IMR-90 (cell line): ENCODE measurements around the gene PHLDA2. TPM values are rescaled to one million over a fixed set of nuclear protein-coding genes. Genes with fewer than 3 reads are reported as not detected.

Source experiments
- ATAC-seq: fragments of 200-7000 bp; cut with Tn5 transposase; 2 replicates; pipeline ENCODE4 v1.9.1; 2020; ENCODE audit warnings: low read depth, mild to moderate bottlenecking, moderate library complexity
- BruUV-seq: library from RNA; stranded (reverse); fragments of 400-500 nt; replicated peaks from 2 replicates; lab custom pipeline; 2021; lab: Mats Ljungman, UMichigan
- CTCF ChIA-PET: fragments of 300-600 bp; formaldehyde crosslinking; extraction: SDS; loops from one replicate; lab custom pipeline; 2021; ENCODE audit warnings: antibody characterized with exemption; lab: Yijun Ruan, JAX
- POLR2A ChIA-PET: fragments of 300-600 bp; sonication (Branson Sonifier 250); formaldehyde crosslinking; loops from one replicate; lab custom pipeline; 2022; ENCODE audit warnings: antibody characterized with exemption; ENCODE audit not compliant: unreplicated experiment; lab: Charles Lee
- DNase-seq: peaks from one replicate; pipeline ENCODE4 v3.0.0; 2013
- H2AFZ ChIP-seq: replicated peaks from 2 replicates; pipeline ENCODE3; 2013; ENCODE audit warnings: low read length, mild to moderate bottlenecking; ENCODE audit not compliant: poor library complexity
- H2AK5ac ChIP-seq: 2 replicates; pipeline ENCODE4 v1.6.1; 2013; ENCODE audit warnings: low read depth, low read length, inconsistent platforms
- H2AK9ac ChIP-seq: replicated peaks from 2 replicates; pipeline ENCODE3; 2013; ENCODE audit warnings: mild to moderate bottlenecking, low read depth, low read length, moderate library complexity; ENCODE audit not compliant: poor library complexity
- H2BK120ac ChIP-seq: 2 replicates; pipeline ENCODE4 v1.6.1; 2013; ENCODE audit warnings: low read depth, low read length, inconsistent platforms
- H2BK15ac ChIP-seq: 3 replicates; pipeline ENCODE4 v1.6.1; 2013; ENCODE audit warnings: low read depth, low read length, inconsistent platforms
- H2BK20ac ChIP-seq: 2 replicates; pipeline ENCODE4 v1.6.1; 2013; ENCODE audit warnings: low read depth, mild to moderate bottlenecking, inconsistent platforms, low read length, moderate library complexity
- H2BK5ac ChIP-seq: 2 replicates; pipeline ENCODE4 v1.6.1; 2013; ENCODE audit warnings: mild to moderate bottlenecking, low read depth, low read length, inconsistent platforms; ENCODE audit not compliant: poor library complexity, severe bottlenecking
- H3K14ac ChIP-seq: replicated peaks from 2 replicates; pipeline ENCODE4 v1.6.1; 2013; ENCODE audit warnings: low read depth, low read length, inconsistent platforms
- H3K18ac ChIP-seq: 2 replicates; pipeline ENCODE4 v1.6.1; 2013; ENCODE audit warnings: low read depth, low read length, control low read depth
- H3K23ac ChIP-seq: 2 replicates; pipeline ENCODE4 v1.6.1; 2013; ENCODE audit warnings: low read depth, low read length, inconsistent platforms
- H3K27ac ChIP-seq: 2 replicates; pipeline ENCODE4 v1.5.1; 2013; ENCODE audit warnings: mild to moderate bottlenecking, control low read depth, low read length; ENCODE audit not compliant: insufficient read depth
- H3K27me3 ChIP-seq: 2 replicates; pipeline ENCODE4 v1.6.1; 2013; ENCODE audit warnings: low read length; ENCODE audit not compliant: control insufficient read depth, insufficient read depth
- H3K36me3 ChIP-seq: 2 replicates; pipeline ENCODE4 v1.6.1; 2013; ENCODE audit warnings: low read length, mixed read lengths; ENCODE audit not compliant: control insufficient read depth, insufficient read depth
- H3K4ac ChIP-seq: 2 replicates; pipeline ENCODE4 v1.6.1; 2013; ENCODE audit warnings: low read depth, low read length, inconsistent platforms
- H3K4me1 ChIP-seq: 2 replicates; pipeline ENCODE4 v1.6.1; 2013; ENCODE audit warnings: low read length, mixed read lengths; ENCODE audit not compliant: control insufficient read depth, insufficient read depth
- H3K4me2 ChIP-seq: 2 replicates; pipeline ENCODE4 v1.6.1; 2013; ENCODE audit warnings: low read depth, mild to moderate bottlenecking, control low read depth, low read length, moderate library complexity
- H3K4me3 ChIP-seq: 2 replicates; pipeline ENCODE4 v1.5.1; 2013; ENCODE audit warnings: low read depth, mild to moderate bottlenecking, control low read depth, low read length, moderate library complexity; ENCODE audit not compliant: insufficient read depth
- H3K56ac ChIP-seq: 2 replicates; pipeline ENCODE4 v1.6.1; 2013; ENCODE audit warnings: low read length, inconsistent platforms; ENCODE audit not compliant: insufficient read depth; ENCODE audit errors: extremely low read depth
- H3K79me1 ChIP-seq, 2 experiments: 2 replicates each; pipeline ENCODE4 v1.6.1; 2013; ENCODE audit warnings: low read length in 2 of 2, inconsistent platforms in 1 of 2, low read depth in 1 of 2
- H3K9ac ChIP-seq: 2 replicates; pipeline ENCODE4 v1.6.1; 2013; ENCODE audit warnings: low read depth, low read length, control low read depth
- H3K9me1 ChIP-seq: 2 replicates; pipeline ENCODE4 v1.6.1; 2013; ENCODE audit warnings: low read length, inconsistent platforms; ENCODE audit not compliant: insufficient read depth
- H3K9me3 ChIP-seq: 2 replicates; pipeline ENCODE4 v1.6.1; 2013; ENCODE audit warnings: low read length; ENCODE audit not compliant: control insufficient read depth, insufficient read depth
- H4K20me1 ChIP-seq: 2 replicates; pipeline ENCODE4 v1.6.1; 2013; ENCODE audit warnings: low read length, inconsistent platforms; ENCODE audit not compliant: insufficient read depth
- H4K5ac ChIP-seq: 2 replicates; pipeline ENCODE4 v1.6.1; 2013; ENCODE audit warnings: mild to moderate bottlenecking, low read depth, low read length, control low read depth
- H4K8ac ChIP-seq, 2 experiments: 2 replicates each; pipeline ENCODE4 v1.6.1; 2013; ENCODE audit warnings: low read depth in 2 of 2, low read length in 2 of 2, control low read depth in 1 of 2, inconsistent platforms in 1 of 2
- H4K91ac ChIP-seq: 2 replicates; pipeline ENCODE4 v1.6.1; 2013; ENCODE audit warnings: low read depth, low read length, inconsistent platforms; ENCODE audit not compliant: insufficient read depth
- BHLHE40 ChIP-seq: fragments of 150-350 bp; IDR thresholded peaks from 2 replicates; pipeline ENCODE4 v1.6.1; 2016; ENCODE audit warnings: mild to moderate bottlenecking, low read depth, low read length
- CHD1 ChIP-seq: IDR thresholded peaks from 2 replicates; pipeline ENCODE4 v1.6.1; 2012; ENCODE audit warnings: low read depth, low read length, improper control_type of control experiment
- CTCF ChIP-seq: conservative IDR thresholded peaks from 2 replicates; pipeline ENCODE4 v1.5.1; 2012; ENCODE audit warnings: mild to moderate bottlenecking, low read depth, low read length, improper control_type of control experiment
- ELK1 ChIP-seq: fragments of 150-350 bp; IDR thresholded peaks from 2 replicates; pipeline ENCODE4 v1.6.1; 2016; ENCODE audit warnings: low read depth, mild to moderate bottlenecking, low read length, moderate library complexity, borderline replicate concordance
- FOS ChIP-seq: fragments of 150-350 bp; IDR thresholded peaks from 2 replicates; pipeline ENCODE4 v1.6.1; 2016; ENCODE audit warnings: low read depth, low read length
- MAFK ChIP-seq: IDR thresholded peaks from 2 replicates; pipeline ENCODE4 v1.6.1; 2012; ENCODE audit warnings: low read depth, low read length, improper control_type of control experiment
- MAZ ChIP-seq: IDR thresholded peaks from 2 replicates; pipeline ENCODE4 v1.6.1; 2012; ENCODE audit warnings: low read depth, mild to moderate bottlenecking, low read length, improper control_type of control experiment, moderate library complexity, borderline replicate concordance
- MXI1 ChIP-seq: IDR thresholded peaks from 2 replicates; pipeline ENCODE4 v1.6.1; 2012; ENCODE audit warnings: low read depth, mild to moderate bottlenecking, low read length, moderate library complexity, borderline replicate concordance
- NFE2L2 ChIP-seq: fragments of 150-350 bp; IDR thresholded peaks from 2 replicates; pipeline ENCODE4 v1.6.1; 2016; ENCODE audit warnings: low read depth, mild to moderate bottlenecking, low read length
- POLR2A ChIP-seq: IDR thresholded peaks from 2 replicates; pipeline ENCODE4 v1.6.1; 2012; ENCODE audit warnings: mild to moderate bottlenecking, low read depth, low read length
- RAD21 ChIP-seq: IDR thresholded peaks from 2 replicates; pipeline ENCODE4 v1.6.1; 2012; ENCODE audit warnings: low read length, improper control_type of control experiment
- RCOR1 ChIP-seq: IDR thresholded peaks from 2 replicates; pipeline ENCODE4 v1.6.1; 2012; ENCODE audit warnings: mild to moderate bottlenecking, low read length, improper control_type of control experiment; ENCODE audit not compliant: insufficient replicate concordance
- RFX5 ChIP-seq: IDR thresholded peaks from 2 replicates; pipeline ENCODE4 v1.8.0; 2012; ENCODE audit warnings: low read depth, mild to moderate bottlenecking, low read length, moderate library complexity
- SMC3 ChIP-seq: fragments of 150-350 bp; IDR thresholded peaks from 2 replicates; pipeline ENCODE4 v1.6.1; 2016; ENCODE audit warnings: low read depth, mild to moderate bottlenecking, antibody characterized with exemption, low read length, moderate library complexity
- USF2 ChIP-seq: fragments of 150-350 bp; IDR thresholded peaks from 2 replicates; pipeline ENCODE4 v1.6.1; 2017; ENCODE audit warnings: mild to moderate bottlenecking, antibody characterized with exemption, low read length, low read depth
- WGBS, 2 experiments: methylation state at CpG; one replicate each; pipeline versions ENCODE4 v1.1.5 to v1.1.7; 2013; ENCODE audit warnings: missing lambda C conversion rate in 2 of 2; ENCODE audit not compliant: insufficient read length in 1 of 2; ENCODE audit errors: extremely low coverage in 2 of 2; 5-methylcytosine and 5-hydroxymethylcytosine counted together
- dilution Hi-C: fragments of 300-500 bp; cut with HindIII; formaldehyde crosslinking; loops from one replicate; pipeline ENCODE4 v1.14.3; 2018; ENCODE audit warnings: low sequenced_read_pairs; ENCODE audit not compliant: unreplicated experiment
- in situ Hi-C: fragments of 300-500 bp; cut with MboI; formaldehyde crosslinking; loops from 3 replicates; pipeline ENCODE4 v1.14.3; 2019; ENCODE audit warnings: low sequenced_read_pairs, inconsistent platforms, mixed read lengths
- intact Hi-C: fragments of 100-400 bp; cut with micrococcal nuclease; formaldehyde crosslinking; loops from 2 replicates; pipeline ENCODE4 v1.10.0; 2022
- polyA plus RNA-seq, 3 experiments: library from polyadenylated mRNA; depleted of rRNA; stranded (reverse); fragments of >200 nt; gene quantifications; 2 replicates each; pipeline ENCODE4 v1.2.3, GENCODE V29; 2012; ENCODE audit warnings: low replicate concordance in 1 of 3
- total RNA-seq: library from RNA; depleted of rRNA; stranded (reverse); fragments of >200 nt; gene quantifications from 2 replicates; pipeline ENCODE4 v1.2.3, GENCODE V29; 2012

PHLDA2 gene
- total and polyA plus RNA-seq, 2 of the 4 experiments (the other 2 are of a cell fraction), result 3.8 to 89.0 TPM

GRCh38 chr11:2929531-2929949 is 320 bp upstream of the PHLDA2 start:
- no TSS peak for BruUV-seq
- H2BK20ac ChIP-seq, result peak overlapping the region; percentile 90
- TF ChIP-seq BHLHE40 (0 out of 2 replicates have a peak, but pooled peaks have one; percentile 14), POLR2A (no peak), RFX5 (no peak), ELK1 (no peak), MAZ (peak; percentile 60; the same call in 1 of the 2 replicates), FOS (peak; percentile 89), CTCF (no peak), MAFK (no peak), RCOR1 (no peak), RAD21 (no peak), MXI1 (no peak), NFE2L2 (no peak), CHD1 (no peak), SMC3 (no peak), USF2 (no peak)

More at GRCh38 chr11:2929531-2929949, 320 bp upstream of the PHLDA2 start:
- Histone ChIP-seq H3K79me1 (peaks cover 6 to 34% of the 10 kb centered on the region in 2 experiments; a peak in 3 of 4 replicates), H4K8ac (peak overlapping the region; percentile 72 to 91), H3K9me1 (peaks cover 13% of the 10 kb centered on the region), H2AK9ac (peak overlapping the region; percentile 88), H3K4ac (peak overlapping the region; percentile 98), H2BK120ac (peak overlapping the region; percentile 95), H3K14ac (peak overlapping the region; percentile 90; the same call in 1 of the 2 replicates), H3K23ac (peak overlapping the region; percentile 92; the same call in 1 of the 2 replicates), H3K18ac (peak overlapping the region; percentile 79), H3K9me3 (no peaks in the 10 kb centered on the region), H2AFZ (peak overlapping the region; percentile 90), H3K9ac (peak overlapping the region; percentile 19), H3K36me3 (no peaks in the 10 kb centered on the region), H3K27me3 (no peaks in the 10 kb centered on the region), H3K27ac (peak overlapping the region; percentile 78), H3K4me3 (peak overlapping the region; percentile 92), H2BK5ac (peak overlapping the region; percentile 82), H3K4me2 (peak overlapping the region; percentile 75), H2BK15ac (0 out of 3 replicates have a peak overlapping the region, but pooled peaks have one; percentile 92), H3K4me1 (peaks cover 16% of the 10 kb centered on the region), H4K91ac (peak overlapping the region; percentile 89), H4K5ac (peak overlapping the region; percentile 89), H3K56ac (peak overlapping the region; percentile 79; the same call in 1 of the 2 replicates), H4K20me1 (peaks cover 18% of the 10 kb centered on the region), H2AK5ac (peak overlapping the region; percentile 99)
- dilution Hi-C loops, result no loop called here
- ChIA-PET POLR2A (interaction anchor here (0.5 to 0.8 kb wide), 4 partner anchors 45 to 396 kb away, joined by 3 to 7 read pairs (median 4); no protein-coding TSS in a partner anchor), CTCF (interaction anchor here (0.6 to 1.4 kb wide), 6 partner anchors 10 to 224 kb away, joined by 3 read pairs; no protein-coding TSS in a partner anchor)
- peak; percentile 72 for DNase-seq
- in situ Hi-C loops, result no loop called here
- peak; percentile 56 for ATAC-seq
- intact Hi-C loops, result no loop called here
- WGBS, 2 experiments, result 0% methylated on average over 41 of the region's 48 CpGs; no CpG with 5 or more reads in 1 of the 2 experiments
